Uterus (tissue), 4 donors: ENCODE measurements around the gene CA10. TPM values are rescaled to one million over a fixed set of nuclear protein-coding genes. Genes with fewer than 3 reads are reported as not detected.

Experiments used
- DNase-seq, 2 donors: peaks; one replicate each; pipeline ENCODE4 v3.0.0-alpha.2; 2019 to 2020
- H3K27ac ChIP-seq, 2 donors: fragments of 200-600 bp; sonication (generic); 1 replicate in 1 of 2; 2 replicates in 1 of 2; pipeline ENCODE4 v1.5.1; 2016 to 2018
- H3K27me3 ChIP-seq, 2 donors: fragments of 200-600 bp; sonication (generic); one replicate each; pipeline ENCODE4 v1.5.1; 2018 to 2019; ENCODE audit warnings: control low read depth in 1 of 2
- H3K36me3 ChIP-seq, 2 donors: fragments of 200-600 bp; sonication (generic); one replicate each; pipeline ENCODE4 v1.5.1; 2019; ENCODE audit warnings: control low read depth in 1 of 2
- H3K4me1 ChIP-seq, 2 donors: fragments of 200-600 bp; sonication (generic); one replicate each; pipeline ENCODE4 v1.5.1; 2018 to 2019; ENCODE audit warnings: control low read depth in 1 of 2
- H3K4me3 ChIP-seq, 2 donors: fragments of 200-600 bp; sonication (generic); 1 replicate in 1 of 2; 2 replicates in 1 of 2; pipeline ENCODE4 v1.5.1; 2018 to 2019; ENCODE audit warnings: mild to moderate bottlenecking in 1 of 2
- H3K9me3 ChIP-seq, 2 donors: fragments of 200-600 bp; sonication (generic); one replicate each; pipeline ENCODE4 v1.5.1; 2019; ENCODE audit warnings: control low read depth in 1 of 2
- CTCF ChIP-seq, 4 experiments: fragments of 200-600 bp in 2 of 4; fragments of 450-650 bp in 2 of 4; sonication (generic) in 2 of 4; IDR thresholded peaks; one replicate each; pipeline ENCODE4 v1.5.1; 2016 to 2019; ENCODE audit warnings: antibody characterized with exemption in 4 of 4, mild to moderate bottlenecking in 2 of 4, moderate library complexity in 1 of 4
- POLR2A ChIP-seq, 2 donors: fragments of 450-650 bp; IDR thresholded peaks; one replicate each; pipeline ENCODE4 v1.6.1; 2016; ENCODE audit warnings: antibody characterized with exemption in 2 of 2, mild to moderate bottlenecking in 1 of 2, moderate library complexity in 1 of 2
- intact Hi-C: fragments of 100-400 bp; cut with DNase I; formaldehyde crosslinking; loops from one replicate; pipeline ENCODE4 v1.15.1; 2023; ENCODE audit warnings: low total_unique reads
- total RNA-seq, 4 donors: library from RNA; depleted of rRNA in 3 of 4; stranded (reverse); fragments of >200 nt in 3 of 4; gene quantifications; one replicate each; pipeline versions ENCODE4 v1.1.0 to v1.2.4, GENCODE V29; 2014 to 2023
- donor health status: DM: yes; HTN: yes; CAD: no.

CA10 gene
- total RNA-seq, 4 donors from 2014 or later = 5.3 TPM; not detected in 3

GRCh38 chr17:51666971-51667705, 491.4 kb downstream of the CA10 start:
- intact Hi-C loops = no loop called here
- Histone ChIP-seq H3K4me1 (no peaks in the 10 kb centered on the region), H3K27me3 (no peaks in the 10 kb centered on the region), H3K27ac (no peak overlapping the region), H3K4me3 (no peak overlapping the region), H3K9me3 (no peaks in the 10 kb centered on the region), H3K36me3 (no peaks in the 10 kb centered on the region)
- TF ChIP-seq POLR2A (IDR thresholded peaks at IDR 0.05) = no peak
- no peak for TF ChIP-seq CTCF (IDR thresholded peaks at IDR 0.05)
- DNase-seq = no peak

GRCh38 chr17:51662204-51663056, 496.1 kb downstream of the CA10 start:
- no peak overlapping the region for H3K4me3 ChIP-seq
- intact Hi-C loops = no loop called here

GRCh38 chr17:51661403-51661802, 497.1 kb downstream of the CA10 start:
- Histone ChIP-seq H3K27ac (no peak overlapping the region), H3K4me3 (no peak overlapping the region), H3K9me3 (no peaks in the 10 kb centered on the region), H3K36me3 (no peaks in the 10 kb centered on the region), H3K27me3 (no peaks in the 10 kb centered on the region), H3K4me1 (no peaks in the 10 kb centered on the region)
- DNase-seq = no peak
- TF ChIP-seq CTCF (IDR thresholded peaks at IDR 0.05) (no peak), POLR2A (IDR thresholded peaks at IDR 0.05) (no peak)
- intact Hi-C loops = no loop called here

More at GRCh38 chr17:51662204-51663056, 496.1 kb downstream of the CA10 start:
- TF ChIP-seq POLR2A (IDR thresholded peaks at IDR 0.05) (no peak), CTCF (IDR thresholded peaks at IDR 0.05) (no peak)
- H3K27ac ChIP-seq = no peak overlapping the region
- no peaks in the 10 kb centered on the region for H3K27me3 ChIP-seq
- no peaks in the 10 kb centered on the region for H3K36me3 ChIP-seq
- no peaks in the 10 kb centered on the region for H3K9me3 ChIP-seq
- no peaks in the 10 kb centered on the region for H3K4me1 ChIP-seq
- no peak for DNase-seq

- Histone ChIP-seq H3K27me3 (no peaks in the 10 kb centered on the region), H3K9me3 (no peaks in the 10 kb centered on the region), H3K4me1 (no peaks in the 10 kb centered on the region), H3K27ac (no peak overlapping the region), H3K4me3 (no peak overlapping the region), H3K36me3 (no peaks in the 10 kb centered on the region)
- intact Hi-C loops = no loop called here
- no peak for DNase-seq
- no peak for TF ChIP-seq POLR2A (IDR thresholded peaks at IDR 0.05)
- no peak for TF ChIP-seq CTCF (IDR thresholded peaks at IDR 0.05)
Observed at GRCh38 chr17:51660266-51660665, 498.2 kb downstream of the CA10 start.

- DNase-seq = no peak
- Histone ChIP-seq H3K36me3 (no peaks in the 10 kb centered on the region), H3K27me3 (no peaks in the 10 kb centered on the region), H3K4me3 (no peak overlapping the region), H3K27ac (no peak overlapping the region), H3K4me1 (no peaks in the 10 kb centered on the region), H3K9me3 (no peaks in the 10 kb centered on the region)
- TF ChIP-seq CTCF (IDR thresholded peaks at IDR 0.05) = no peak
- TF ChIP-seq POLR2A (IDR thresholded peaks at IDR 0.05) = no peak
- intact Hi-C loops = no loop called here
Observed at GRCh38 chr17:51657224-51657623, 501.3 kb downstream of the CA10 start.
